Erythroblast (primary cell): ENCODE measurements around the gene ATXN7L1.

Experiments
- DNase-seq, 2 experiments: peaks; one replicate each; lab custom pipeline; 2025; lab: John Stamatoyannopoulos, UW
- GATA1 ChIP-seq: IDR thresholded peaks from 2 replicates; pipeline ENCODE4 v1.6.1; 2011; ENCODE audit warnings: low read depth, mild to moderate bottlenecking, control low read depth, low read length, moderate library complexity
- POLR2A ChIP-seq: IDR thresholded peaks from 2 replicates; pipeline ENCODE4 v1.6.1; 2011; ENCODE audit warnings: mild to moderate bottlenecking, low read length

ATXN7L1 gene

GRCh38 chr7:105876091-105876963 lies at the start of gene ATXN7L1:
TSS of gene ATXN7L1 (minus strand) at chr7:105876599. CDS start at chr7:105876558, 41 bp downstream.
- peak; percentile 93 to 96 for DNase-seq
- peak; percentile 75 for TF ChIP-seq POLR2A
- no peak for TF ChIP-seq GATA1

- no peak for DNase-seq
Observed at GRCh38 chr7:105926131-105926530, 49.7 kb upstream of the ATXN7L1 start.

GRCh38 chr7:105924945-105925344 lies 48.5 kb upstream of the ATXN7L1 start:
- no peak for TF ChIP-seq POLR2A
- TF ChIP-seq GATA1, result no peak

More at GRCh38 chr7:105926131-105926530, 49.7 kb upstream of the ATXN7L1 start:
- no peak for TF ChIP-seq POLR2A
- no peak for TF ChIP-seq GATA1

GRCh38 chr7:105920766-105921165 lies 44.4 kb upstream of the ATXN7L1 start:
- TF ChIP-seq GATA1 (no peak), POLR2A (no peak)
- no peak for DNase-seq

More at GRCh38 chr7:105924945-105925344, 48.5 kb upstream of the ATXN7L1 start:
- DNase-seq, result no peak

- no peak for DNase-seq
- TF ChIP-seq POLR2A (no peak), GATA1 (no peak)
Observed at GRCh38 chr7:105917659-105918058, 41.3 kb upstream of the ATXN7L1 start.

GRCh38 chr7:105916603-105917002 lies 40.2 kb upstream of the ATXN7L1 start:
- DNase-seq, result no peak

GRCh38 chr7:105913947-105914346 lies 37.5 kb upstream of the ATXN7L1 start:
- DNase-seq, result no peak
- TF ChIP-seq GATA1 (no peak), POLR2A (no peak)

More at GRCh38 chr7:105916603-105917002, 40.2 kb upstream of the ATXN7L1 start:
- no peak for TF ChIP-seq POLR2A
- TF ChIP-seq GATA1, result no peak

GRCh38 chr7:105911961-105912575 lies 35.7 kb upstream of the ATXN7L1 start:
- TF ChIP-seq POLR2A, result no peak
- DNase-seq, result no peak

GRCh38 chr7:105910172-105910571 lies 33.8 kb upstream of the ATXN7L1 start:
- TF ChIP-seq POLR2A, result no peak
- TF ChIP-seq GATA1, result no peak
- DNase-seq, result no peak

- TF ChIP-seq GATA1 (no peak), POLR2A (no peak)
- peak in 1 of 2 experiments; percentile 3 for DNase-seq
Observed at GRCh38 chr7:105909742-105910141, 33.3 kb upstream of the ATXN7L1 start.

- TF ChIP-seq POLR2A (no peak), GATA1 (no peak)
- DNase-seq, result no peak
Observed at GRCh38 chr7:105907129-105907846, 30.9 kb upstream of the ATXN7L1 start.

GRCh38 chr7:105906695-105907094 lies 30.3 kb upstream of the ATXN7L1 start:
- no peak for DNase-seq
- TF ChIP-seq POLR2A, result no peak
- TF ChIP-seq GATA1, result no peak

- no peak for DNase-seq
- no peak for TF ChIP-seq GATA1
- no peak for TF ChIP-seq POLR2A
Observed at GRCh38 chr7:105905910-105906568, 29.6 kb upstream of the ATXN7L1 start.
